Measurements from ENCODE around the gene PHKA1. TPM values are rescaled to one million over a fixed set of nuclear protein-coding genes. Genes with fewer than 3 reads are reported as not detected.
"Not testable (repeated sequence)": the region's sequence is repeated elsewhere in the genome, so short reads cannot be mapped to it uniquely, and the experiment has no call there.

PHKA1 gene
- 1 to 10 TPM; 1.7 to 5.5 TPM for total RNA-seq
- polyA plus RNA-seq, result 1 to 10 TPM in 1 of 2 donors, under 1 TPM in 1; 0.57 to 1.1 TPM

DNA sequence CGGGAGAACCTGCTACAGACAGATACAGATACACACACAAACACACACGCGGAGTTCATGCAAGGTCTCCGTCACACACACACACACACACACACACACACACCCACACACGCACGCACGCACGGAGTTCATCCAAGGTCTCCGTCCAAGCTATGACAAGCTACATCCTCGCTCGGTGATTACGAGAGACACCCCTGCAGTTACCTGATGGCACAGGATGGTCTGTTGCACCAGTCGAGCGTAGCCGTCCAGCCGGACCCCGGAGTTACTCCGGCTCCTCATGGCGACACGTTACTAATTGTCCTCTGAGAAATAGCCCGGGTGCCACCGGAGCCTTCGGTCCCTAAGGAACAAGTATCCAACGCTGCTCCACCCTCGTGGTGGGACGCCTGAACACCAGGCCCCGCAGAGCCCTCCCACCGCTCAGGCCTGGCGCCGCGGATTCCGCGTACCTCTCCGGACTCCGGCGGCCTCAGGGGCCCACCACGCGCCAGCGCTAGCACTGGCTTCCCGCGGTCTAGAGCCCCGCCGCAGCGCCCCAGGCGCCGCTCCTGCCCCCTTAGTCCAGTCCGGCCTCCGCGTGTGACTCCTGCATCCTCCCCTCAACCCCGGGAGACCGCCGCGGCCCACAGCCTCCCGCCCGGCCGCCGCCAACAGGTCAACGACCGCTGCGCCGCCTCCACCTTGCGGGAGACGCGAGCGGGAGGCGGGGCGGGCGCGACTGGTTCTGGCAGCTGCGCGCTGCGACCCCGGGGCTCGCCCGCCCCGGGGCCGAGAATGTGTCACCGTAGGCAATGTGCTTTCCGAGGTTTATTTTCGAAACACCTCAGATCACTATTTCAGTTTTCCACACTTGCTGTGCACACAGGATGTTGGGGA lies at the start of gene PHKA1:
TSS of gene PHKA1 (minus strand) at position 708 of the 879 bp plus-strand sequence. CDS start at position 282, 426 bp downstream.
- peak; percentile 81 to 92 for TF ChIP-seq RXRA (IDR thresholded peaks at IDR 0.05)
- H3K9me3 ChIP-seq (ENCODE audit: control insufficient read depth in 4 of 4, low read length in 3 of 4); H3K27me3 ChIP-seq (ENCODE audit: control insufficient read depth in 4 of 4, insufficient read depth in 4 of 4, low read length in 3 of 4); H3K36me3 ChIP-seq (ENCODE audit: control insufficient read depth in 4 of 4, insufficient read depth in 3 of 4, low read depth in 1 of 4, low read length in 3 of 4); H3K4me1 ChIP-seq (ENCODE audit: control insufficient read depth in 4 of 4, insufficient read depth in 4 of 4, low read length in 3 of 4): not testable (repeated sequence)
- peak within 1 kb of the TSS in 1 of 2 donors; percentile 27 for H3K9ac ChIP-seq (ENCODE audit: low read depth in 1 of 2, low read length in 2 of 2)
- peak; percentile 37 for DNase-seq (ENCODE audit: low spot score)
- 6% methylated on average over 80 of the region's 80 CpGs for WGBS
- peak within 1 kb of the TSS; percentile 47 to 65 for H3K27ac ChIP-seq (ENCODE audit: low read depth in 1 of 2, low read length in 2 of 2)
- peak within 1 kb of the TSS; percentile 45 to 52 (median 49) for H3K4me3 ChIP-seq (ENCODE audit: low read depth in 1 of 3, low read length in 3 of 3)

DNA sequence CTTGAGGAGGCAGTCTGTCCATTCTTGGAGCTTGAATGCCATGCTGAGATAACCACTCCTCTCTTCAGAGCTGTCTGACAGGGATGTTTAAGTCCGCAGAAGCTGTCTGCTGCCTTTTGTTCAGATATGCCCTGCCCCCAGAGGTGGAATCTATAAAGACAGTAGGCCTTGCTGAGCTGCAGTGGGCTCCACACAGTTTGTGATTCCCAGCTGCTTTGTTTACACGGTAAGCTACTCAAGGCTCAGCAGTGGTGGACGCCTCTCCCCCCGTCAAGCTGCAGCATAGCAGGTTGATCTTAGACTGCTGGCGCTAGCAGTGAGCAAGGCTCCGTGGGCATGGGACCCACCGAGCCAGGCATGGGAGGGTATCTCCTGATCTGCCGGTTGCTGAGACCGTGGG lies 46.3 kb upstream of the PHKA1 start:
- not testable (repeated sequence) for H3K36me3 ChIP-seq (ENCODE audit: control insufficient read depth in 4 of 4, insufficient read depth in 3 of 4, low read depth in 1 of 4, low read length in 3 of 4); H3K4me3 ChIP-seq (ENCODE audit: low read depth in 1 of 3, low read length in 3 of 3); DNase-seq (ENCODE audit: low spot score); H3K9me3 ChIP-seq (ENCODE audit: control insufficient read depth in 4 of 4, low read length in 3 of 4); H3K27ac ChIP-seq (ENCODE audit: low read depth in 1 of 2, low read length in 2 of 2); H3K9ac ChIP-seq (ENCODE audit: low read depth in 1 of 2, low read length in 2 of 2); H3K4me1 ChIP-seq (ENCODE audit: control insufficient read depth in 4 of 4, insufficient read depth in 4 of 4, low read length in 3 of 4); H3K27me3 ChIP-seq (ENCODE audit: control insufficient read depth in 4 of 4, insufficient read depth in 4 of 4, low read length in 3 of 4)
- WGBS, result no CpG with 5 or more reads among the region's 9 CpGs

DNA sequence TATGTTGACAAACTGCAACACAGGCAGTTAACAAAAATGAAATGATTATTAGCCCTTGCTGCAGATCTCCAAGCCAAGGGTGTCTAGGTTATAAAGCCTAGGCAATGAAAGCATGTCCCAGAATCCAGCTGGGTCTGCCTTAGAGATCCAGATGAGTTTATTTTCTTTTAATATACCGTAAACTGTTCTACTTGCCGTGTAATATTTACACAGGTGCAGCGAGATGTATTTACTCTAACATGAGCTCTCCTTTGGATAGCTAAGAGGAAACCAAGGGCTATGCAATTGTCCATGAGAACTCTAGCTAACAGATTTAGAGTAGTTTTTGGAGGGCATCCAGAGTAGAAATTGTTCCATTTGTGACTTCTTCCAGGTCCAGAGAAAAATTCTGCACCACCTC lies 34.4 kb upstream of the PHKA1 start:
- not testable (repeated sequence) for DNase-seq (ENCODE audit: low spot score); H3K4me3 ChIP-seq (ENCODE audit: low read depth in 1 of 3, low read length in 3 of 3); H3K27ac ChIP-seq (ENCODE audit: low read depth in 1 of 2, low read length in 2 of 2); H3K9ac ChIP-seq (ENCODE audit: low read depth in 1 of 2, low read length in 2 of 2); H3K4me1 ChIP-seq (ENCODE audit: control insufficient read depth in 4 of 4, insufficient read depth in 4 of 4, low read length in 3 of 4); H3K9me3 ChIP-seq (ENCODE audit: control insufficient read depth in 4 of 4, low read length in 3 of 4); H3K36me3 ChIP-seq (ENCODE audit: control insufficient read depth in 4 of 4, insufficient read depth in 3 of 4, low read depth in 1 of 4, low read length in 3 of 4); H3K27me3 ChIP-seq (ENCODE audit: control insufficient read depth in 4 of 4, insufficient read depth in 4 of 4, low read length in 3 of 4)
- WGBS, result no CpG with 5 or more reads among the region's 3 CpGs

DNA sequence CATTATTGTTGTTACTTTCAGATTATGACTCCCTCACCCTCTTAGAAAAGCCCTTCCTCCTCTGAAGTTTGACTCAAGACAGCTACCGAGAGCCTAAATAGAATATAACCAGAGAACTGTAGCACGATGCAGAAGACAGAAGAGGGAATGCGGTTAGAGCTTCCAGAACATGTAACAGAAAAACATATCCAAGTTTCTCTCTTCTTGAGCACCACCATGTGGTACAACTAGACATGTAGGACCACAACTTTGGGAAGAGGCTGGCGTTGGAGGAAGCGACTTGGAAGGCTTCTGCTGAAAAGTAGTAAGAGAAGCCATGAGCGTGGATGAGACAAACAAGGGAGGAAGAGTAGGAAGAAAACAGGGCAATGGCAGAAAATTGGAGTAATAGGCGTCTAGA lies 31.4 kb upstream of the PHKA1 start:
- H3K4me1 ChIP-seq (ENCODE audit: control insufficient read depth in 4 of 4, insufficient read depth in 4 of 4, low read length in 3 of 4); DNase-seq (ENCODE audit: low spot score); H3K27ac ChIP-seq (ENCODE audit: low read depth in 1 of 2, low read length in 2 of 2); H3K27me3 ChIP-seq (ENCODE audit: control insufficient read depth in 4 of 4, insufficient read depth in 4 of 4, low read length in 3 of 4); H3K4me3 ChIP-seq (ENCODE audit: low read depth in 1 of 3, low read length in 3 of 3); H3K9ac ChIP-seq (ENCODE audit: low read depth in 1 of 2, low read length in 2 of 2); H3K9me3 ChIP-seq (ENCODE audit: control insufficient read depth in 4 of 4, low read length in 3 of 4); H3K36me3 ChIP-seq (ENCODE audit: control insufficient read depth in 4 of 4, insufficient read depth in 3 of 4, low read depth in 1 of 4, low read length in 3 of 4): not testable (repeated sequence)
- no CpG with 5 or more reads among the region's 7 CpGs for WGBS

DNA sequence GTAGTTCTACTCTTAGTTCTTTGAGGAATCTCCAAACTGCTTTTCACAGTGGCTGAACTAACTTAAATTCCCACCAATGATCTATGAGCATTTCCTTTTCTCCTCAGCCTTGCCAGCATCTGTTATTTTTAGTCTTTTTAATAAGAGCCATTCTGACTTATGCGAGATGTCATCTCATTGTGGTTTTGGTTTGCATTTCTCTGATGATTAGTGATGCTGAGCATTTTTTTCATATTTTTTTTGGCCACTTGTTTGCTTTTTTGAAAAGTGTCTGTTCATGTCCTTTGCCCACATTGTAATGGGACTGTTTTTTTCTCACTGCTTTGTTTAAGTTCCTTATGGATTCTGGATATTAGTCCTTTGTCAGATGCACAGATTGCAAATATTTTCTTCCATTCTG lies 21.5 kb upstream of the PHKA1 start:
- H3K9ac ChIP-seq (ENCODE audit: low read depth in 1 of 2, low read length in 2 of 2), result no peak overlapping the region
- no peaks in the 10 kb centered on the region for H3K4me1 ChIP-seq (ENCODE audit: control insufficient read depth in 4 of 4, insufficient read depth in 4 of 4, low read length in 3 of 4)
- DNase-seq (ENCODE audit: low spot score), result no peak
- no peak overlapping the region for H3K27ac ChIP-seq (ENCODE audit: low read depth in 1 of 2, low read length in 2 of 2)
- TF ChIP-seq RAD21 (IDR thresholded peaks at IDR 0.05) (no peak), RXRA (IDR thresholded peaks at IDR 0.05) (no peak), HNF4G (IDR thresholded peaks at IDR 0.05) (no peak), NR2F2 (IDR thresholded peaks at IDR 0.05) (no peak), FOXA2 (IDR thresholded peaks at IDR 0.05) (no peak), EGR1 (IDR thresholded peaks at IDR 0.05; ENCODE audit: low read depth in 2 of 2) (no peak)
- TF ChIP-seq, protein P1, sequence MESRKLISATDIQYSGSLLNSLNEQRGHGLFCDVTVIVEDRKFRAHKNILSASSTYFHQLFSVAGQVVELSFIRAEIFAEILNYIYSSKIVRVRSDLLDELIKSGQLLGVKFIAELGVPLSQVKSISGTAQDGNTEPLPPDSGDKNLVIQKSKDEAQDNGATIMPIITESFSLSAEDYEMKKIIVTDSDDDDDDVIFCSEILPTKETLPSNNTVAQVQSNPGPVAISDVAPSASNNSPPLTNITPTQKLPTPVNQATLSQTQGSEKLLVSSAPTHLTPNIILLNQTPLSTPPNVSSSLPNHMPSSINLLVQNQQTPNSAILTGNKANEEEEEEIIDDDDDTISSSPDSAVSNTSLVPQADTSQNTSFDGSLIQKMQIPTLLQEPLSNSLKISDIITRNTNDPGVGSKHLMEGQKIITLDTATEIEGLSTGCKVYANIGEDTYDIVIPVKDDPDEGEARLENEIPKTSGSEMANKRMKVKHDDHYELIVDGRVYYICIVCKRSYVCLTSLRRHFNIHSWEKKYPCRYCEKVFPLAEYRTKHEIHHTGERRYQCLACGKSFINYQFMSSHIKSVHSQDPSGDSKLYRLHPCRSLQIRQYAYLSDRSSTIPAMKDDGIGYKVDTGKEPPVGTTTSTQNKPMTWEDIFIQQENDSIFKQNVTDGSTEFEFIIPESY (IDR thresholded peaks at IDR 0.05), result no peak
- TF ChIP-seq, protein P2, sequence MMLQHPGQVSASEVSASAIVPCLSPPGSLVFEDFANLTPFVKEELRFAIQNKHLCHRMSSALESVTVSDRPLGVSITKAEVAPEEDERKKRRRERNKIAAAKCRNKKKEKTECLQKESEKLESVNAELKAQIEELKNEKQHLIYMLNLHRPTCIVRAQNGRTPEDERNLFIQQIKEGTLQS (IDR thresholded peaks at IDR 0.05), result no peak
- no peaks in the 10 kb centered on the region for H3K9me3 ChIP-seq (ENCODE audit: control insufficient read depth in 4 of 4, low read length in 3 of 4)
- no peaks in the 10 kb centered on the region for H3K36me3 ChIP-seq (ENCODE audit: control insufficient read depth in 4 of 4, insufficient read depth in 3 of 4, low read depth in 1 of 4, low read length in 3 of 4)
- 78% methylated on average over 1 of the region's 1 CpG for WGBS
- no peaks in the 10 kb centered on the region for H3K27me3 ChIP-seq (ENCODE audit: control insufficient read depth in 4 of 4, insufficient read depth in 4 of 4, low read length in 3 of 4)
- H3K4me3 ChIP-seq (ENCODE audit: low read depth in 1 of 3, low read length in 3 of 3), result no peak overlapping the region

DNA sequence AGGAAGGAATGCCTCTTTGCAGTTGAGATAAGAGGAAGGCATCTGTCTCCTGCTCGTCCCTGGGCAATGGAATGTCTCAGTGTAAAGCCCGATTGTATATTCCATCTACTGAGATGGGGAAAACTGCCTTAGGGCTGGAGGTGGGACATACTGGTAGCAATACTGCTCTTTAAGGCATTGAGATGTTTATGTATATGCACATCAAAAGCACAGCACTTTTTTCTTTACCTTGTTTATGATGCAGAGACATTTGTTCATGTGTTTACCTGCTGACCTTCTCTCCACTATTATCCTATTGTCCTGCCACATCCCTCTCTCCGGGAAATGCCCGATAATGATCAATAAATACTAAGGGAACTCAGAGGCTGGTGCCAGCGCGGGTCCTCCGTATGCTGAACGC lies 19.5 kb upstream of the PHKA1 start:
- 36% methylated on average over 8 of the region's 8 CpGs for WGBS
- not testable (repeated sequence) for H3K27me3 ChIP-seq (ENCODE audit: control insufficient read depth in 4 of 4, insufficient read depth in 4 of 4, low read length in 3 of 4); DNase-seq (ENCODE audit: low spot score); H3K9ac ChIP-seq (ENCODE audit: low read depth in 1 of 2, low read length in 2 of 2); H3K4me3 ChIP-seq (ENCODE audit: low read depth in 1 of 3, low read length in 3 of 3); H3K36me3 ChIP-seq (ENCODE audit: control insufficient read depth in 4 of 4, insufficient read depth in 3 of 4, low read depth in 1 of 4, low read length in 3 of 4); H3K9me3 ChIP-seq (ENCODE audit: control insufficient read depth in 4 of 4, low read length in 3 of 4); H3K4me1 ChIP-seq (ENCODE audit: control insufficient read depth in 4 of 4, insufficient read depth in 4 of 4, low read length in 3 of 4); H3K27ac ChIP-seq (ENCODE audit: low read depth in 1 of 2, low read length in 2 of 2)

All from liver (tissue), 9 donors.